SK-N-SH (cell line): Measurements from ENCODE around the gene SGSM2.

ENCODE experiments used
- EP300 ChIP-seq, 2 experiments: IDR thresholded peaks; 2 replicates each; pipeline versions ENCODE4 v1.4.0 to v1.6.1; 2012; ENCODE audit warnings: borderline replicate concordance in 1 of 2, low read depth in 1 of 2, low read length in 1 of 2
- POLR2AphosphoS5 ChIP-seq: IDR thresholded peaks from 2 replicates; pipeline ENCODE4 v1.6.1; 2012; ENCODE audit warnings: low read depth, low read length
- RAD21 ChIP-seq: IDR thresholded peaks from 2 replicates; pipeline ENCODE4 v1.6.1; 2012; ENCODE audit warnings: mild to moderate bottlenecking, low read length
- TEAD4 ChIP-seq: IDR thresholded peaks from 2 replicates; pipeline ENCODE4 v1.4.0; 2012; ENCODE audit warnings: mild to moderate bottlenecking, borderline replicate concordance; ENCODE audit not compliant: insufficient read depth
- TF ChIP-seq, protein P1 (sequence below): fragments of 200-600 bp; sonication (generic); IDR thresholded peaks from 2 replicates; pipeline ENCODE4 v1.6.1; 2017; ENCODE audit warnings: antibody characterized with exemption, mild to moderate bottlenecking, moderate library complexity

DNA sequence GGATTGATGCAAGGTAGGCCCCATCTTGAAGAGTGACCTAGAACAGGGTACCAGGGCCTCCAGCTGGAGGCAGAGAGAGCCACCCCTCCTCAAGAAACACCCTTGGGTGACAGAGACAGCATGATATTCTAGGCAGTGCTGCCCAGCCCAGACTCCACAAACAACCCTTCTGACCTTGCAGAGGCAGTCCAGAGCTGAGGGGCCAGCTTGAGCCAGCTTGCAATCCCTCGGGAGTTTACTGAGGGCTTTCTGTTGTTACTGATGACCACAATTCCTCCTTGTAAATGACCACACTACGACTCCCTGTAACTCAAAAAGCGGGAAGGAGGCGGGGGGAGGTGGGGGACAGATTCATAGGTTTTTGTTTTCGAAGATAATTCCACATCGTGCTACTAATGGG is 82.2 kb downstream of the SGSM2 start:
- TF ChIP-seq, protein P1, sequence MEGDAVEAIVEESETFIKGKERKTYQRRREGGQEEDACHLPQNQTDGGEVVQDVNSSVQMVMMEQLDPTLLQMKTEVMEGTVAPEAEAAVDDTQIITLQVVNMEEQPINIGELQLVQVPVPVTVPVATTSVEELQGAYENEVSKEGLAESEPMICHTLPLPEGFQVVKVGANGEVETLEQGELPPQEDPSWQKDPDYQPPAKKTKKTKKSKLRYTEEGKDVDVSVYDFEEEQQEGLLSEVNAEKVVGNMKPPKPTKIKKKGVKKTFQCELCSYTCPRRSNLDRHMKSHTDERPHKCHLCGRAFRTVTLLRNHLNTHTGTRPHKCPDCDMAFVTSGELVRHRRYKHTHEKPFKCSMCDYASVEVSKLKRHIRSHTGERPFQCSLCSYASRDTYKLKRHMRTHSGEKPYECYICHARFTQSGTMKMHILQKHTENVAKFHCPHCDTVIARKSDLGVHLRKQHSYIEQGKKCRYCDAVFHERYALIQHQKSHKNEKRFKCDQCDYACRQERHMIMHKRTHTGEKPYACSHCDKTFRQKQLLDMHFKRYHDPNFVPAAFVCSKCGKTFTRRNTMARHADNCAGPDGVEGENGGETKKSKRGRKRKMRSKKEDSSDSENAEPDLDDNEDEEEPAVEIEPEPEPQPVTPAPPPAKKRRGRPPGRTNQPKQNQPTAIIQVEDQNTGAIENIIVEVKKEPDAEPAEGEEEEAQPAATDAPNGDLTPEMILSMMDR, result no peak
- TF ChIP-seq POLR2AphosphoS5 (no peak), EP300 (IDR thresholded peaks at IDR 0.05; ENCODE audit: borderline replicate concordance in 1 of 2, low read depth in 1 of 2, low read length in 1 of 2) (no peak), TEAD4 (no peak), RAD21 (no peak)
